ENCODE results near the gene TRIM33. TPM values are rescaled to one million over a fixed set of nuclear protein-coding genes. Genes with fewer than 3 reads are reported as not detected.

Gene TRIM33
- total and polyA plus RNA-seq, 2 donors (not counting 1 experiment from before 2014, with no cell fraction given), result 13.7 to 61.0 TPM

- no peaks in the 10 kb centered on the region for H4K20me1 ChIP-seq (ENCODE audit: control insufficient read depth, insufficient read depth, low read length, poor library complexity, severe bottlenecking)
- no peak overlapping the region for H3K9ac ChIP-seq (ENCODE audit: low read length)
- no peaks in the 10 kb centered on the region for H3K27me3 ChIP-seq (replicated peaks in 1 of 4; ENCODE audit: control extremely low read depth in 1 of 4, control insufficient read depth in 3 of 4, insufficient read depth in 4 of 4, low read length in 3 of 4)
- H3K36me3 ChIP-seq (replicated peaks in 1 of 2; ENCODE audit: control extremely low read depth in 1 of 2, control insufficient read depth in 1 of 2, extremely low read depth in 1 of 2, insufficient read depth in 2 of 2, low read length in 1 of 2), result no peaks in the 10 kb centered on the region
- no peak overlapping the region for H3K4me3 Mint-ChIP-seq
- POLR2A ChIA-PET, result no interaction called here
- no peak overlapping the region for H3K4me2 ChIP-seq (replicated peaks; ENCODE audit: low read depth, low read length, poor library complexity, severe bottlenecking)
- no peaks in the 10 kb centered on the region for H3K9me3 Mint-ChIP-seq (ENCODE audit: insufficient read depth)
- ATAC-seq (ENCODE audit: low read depth) (no peak), DNase-seq (no peak)
- no peak overlapping the region for H3K4me3 ChIP-seq (ENCODE audit: control extremely low read depth in 1 of 5, extremely low read depth in 1 of 5, insufficient read depth in 1 of 5, low read depth in 2 of 5, low read length in 4 of 5)
- no peak overlapping the region for H3K27ac Mint-ChIP-seq
- H3K27me3 Mint-ChIP-seq, result no peaks in the 10 kb centered on the region
- TF ChIP-seq EZH2 (IDR thresholded peaks at IDR 0.05; ENCODE audit: borderline replicate concordance, insufficient read depth, low read depth, low read length, poor library complexity, severe bottlenecking), result no peak
- no peak for TF ChIP-seq CTCF (IDR thresholded peaks at IDR 0.05)
- peaks cover 0 to 26% (median 5%) of the 10 kb centered on the region in 3 donors for H3K9me3 ChIP-seq (ENCODE audit: control extremely low read depth in 1 of 3, control insufficient read depth in 2 of 3, insufficient read depth in 1 of 3, low read length in 2 of 3)
- H3K4me1 ChIP-seq (ENCODE audit: control insufficient read depth in 2 of 2, insufficient read depth in 2 of 2, low read length in 2 of 2), result peaks cover 16 to 18% of the 10 kb centered on the region in 2 donors
- peaks cover 49% of the 10 kb centered on the region for H3K4me1 Mint-ChIP-seq
- CTCF ChIA-PET, result no interaction called here
- peaks cover 92% of the 10 kb centered on the region for H3K79me2 ChIP-seq (ENCODE audit: control insufficient read depth, insufficient read depth, low read length)
- H2AFZ ChIP-seq (ENCODE audit: insufficient read depth, low read depth, low read length, poor library complexity, severe bottlenecking), result no peak overlapping the region
- H3K27ac ChIP-seq (ENCODE audit: low read length in 2 of 2), result peak overlapping the region in 1 of 2 donors; percentile 5
- no CpG with 5 or more reads among the region's 2 CpGs for WGBS (ENCODE audit: insufficient coverage)
- intact Hi-C loops (cut with micrococcal nuclease), result no loop called here
Observed at GRCh38 chr1:114479134-114479533, 31.9 kb downstream of the TRIM33 start.

GRCh38 chr1:114473796-114474195, 37.2 kb downstream of the TRIM33 start:
- POLR2A ChIA-PET, result no interaction called here
- H3K4me1 Mint-ChIP-seq, result peaks cover 50% of the 10 kb centered on the region

More at GRCh38 chr1:114473796-114474195, 37.2 kb downstream of the TRIM33 start:
- no peaks in the 10 kb centered on the region for H3K9me3 Mint-ChIP-seq (ENCODE audit: insufficient read depth)
- ATAC-seq (ENCODE audit: low read depth), result no peak
- Histone ChIP-seq H2AFZ (ENCODE audit: insufficient read depth, low read depth, low read length, poor library complexity, severe bottlenecking) (no peak overlapping the region), H4K20me1 (ENCODE audit: control insufficient read depth, insufficient read depth, low read length, poor library complexity, severe bottlenecking) (peaks cover 34% of the 10 kb centered on the region), H3K36me3 (replicated peaks in 1 of 2; ENCODE audit: control extremely low read depth in 1 of 2, control insufficient read depth in 1 of 2, extremely low read depth in 1 of 2, insufficient read depth in 2 of 2, low read length in 1 of 2) (no peaks in the 10 kb centered on the region), H3K4me1 (ENCODE audit: control insufficient read depth in 2 of 2, insufficient read depth in 2 of 2, low read length in 2 of 2) (peaks cover 0 to 4% of the 10 kb centered on the region in 2 donors), H3K27ac (ENCODE audit: low read length in 2 of 2) (no peak overlapping the region), H3K4me2 (replicated peaks; ENCODE audit: low read depth, low read length, poor library complexity, severe bottlenecking) (no peak overlapping the region), H3K27me3 (replicated peaks in 1 of 4; ENCODE audit: control extremely low read depth in 1 of 4, control insufficient read depth in 3 of 4, insufficient read depth in 4 of 4, low read length in 3 of 4) (no peaks in the 10 kb centered on the region), H3K9me3 (ENCODE audit: control extremely low read depth in 1 of 3, control insufficient read depth in 2 of 3, insufficient read depth in 1 of 3, low read length in 2 of 3) (peaks cover 0 to 9% (median 0%) of the 10 kb centered on the region in 3 donors), H3K4me3 (ENCODE audit: control extremely low read depth in 1 of 5, extremely low read depth in 1 of 5, insufficient read depth in 1 of 5, low read depth in 2 of 5, low read length in 4 of 5) (no peak overlapping the region), H3K9ac (ENCODE audit: low read length) (no peak overlapping the region), H3K79me2 (ENCODE audit: control insufficient read depth, insufficient read depth, low read length) (peaks cover 99% of the 10 kb centered on the region)
- H3K4me3 Mint-ChIP-seq, result no peak overlapping the region
- DNase-seq, result no peak
- CTCF ChIA-PET, result no interaction called here
- TF ChIP-seq EZH2 (IDR thresholded peaks at IDR 0.05; ENCODE audit: borderline replicate concordance, insufficient read depth, low read depth, low read length, poor library complexity, severe bottlenecking) (no peak), CTCF (IDR thresholded peaks at IDR 0.05) (no peak)
- intact Hi-C loops (cut with micrococcal nuclease), result no loop called here
- H3K27ac Mint-ChIP-seq, result no peak overlapping the region
- no peaks in the 10 kb centered on the region for H3K27me3 Mint-ChIP-seq
- WGBS (ENCODE audit: insufficient coverage), result 100% methylated on average over 4 of the region's 6 CpGs

All from B cell (primary cell).